Tibial artery (tissue), 4 donors: ENCODE results near the gene OR51A4.

Experiments
- DNase-seq, 2 donors: peaks; one replicate each; pipeline ENCODE4 v3.0.0-alpha.2; 2019
- H3K27ac ChIP-seq, 2 donors: fragments of 200-600 bp; sonication (generic) in 1 of 2; 1 replicate in 1 of 2; 2 replicates in 1 of 2; pipeline ENCODE4 v1.5.1; 2018 to 2019; ENCODE audit warnings: mild to moderate bottlenecking in 1 of 2
- H3K27me3 ChIP-seq, 2 donors: fragments of 200-600 bp; sonication (generic) in 1 of 2; one replicate each; pipeline versions ENCODE4 v1.5.1 to v1.6.0; 2016 to 2019
- H3K36me3 ChIP-seq, 3 donors: fragments of 200-600 bp; sonication (generic) in 2 of 3; one replicate each; pipeline ENCODE4 v1.5.1; 2016 to 2019; ENCODE audit warnings: mild to moderate bottlenecking in 2 of 3
- H3K4me1 ChIP-seq, 4 donors: fragments of 200-600 bp; sonication (generic) in 2 of 4; 1 replicate in 3 of 4; 2 replicates in 1 of 4; pipeline ENCODE4 v1.5.1; 2016 to 2019
- H3K4me3 ChIP-seq, 2 donors: fragments of 200-600 bp; sonication (generic) in 1 of 2; 1 replicate in 1 of 2; 2 replicates in 1 of 2; pipeline ENCODE4 v1.5.1; 2018 to 2019; ENCODE audit warnings: mild to moderate bottlenecking in 2 of 2
- H3K9me3 ChIP-seq, 3 donors: fragments of 200-600 bp; sonication (generic) in 1 of 3; one replicate each; pipeline ENCODE4 v1.5.1; 2016 to 2019
- intact Hi-C: fragments of 100-400 bp; cut with DNase I; formaldehyde crosslinking; loops from one replicate; pipeline ENCODE4 v1.15.0; 2023; ENCODE audit warnings: low total_unique reads
- TF ChIP-seq, protein P1 (sequence below), 2 experiments: fragments of 200-600 bp in 1 of 2; fragments of 450-650 bp in 1 of 2; IDR thresholded peaks; one replicate each; pipeline ENCODE4 v1.5.1; 2017 to 2019; ENCODE audit warnings: antibody characterized with exemption in 2 of 2, mild to moderate bottlenecking in 1 of 2, moderate library complexity in 1 of 2

The OR51A4 gene

DNA sequence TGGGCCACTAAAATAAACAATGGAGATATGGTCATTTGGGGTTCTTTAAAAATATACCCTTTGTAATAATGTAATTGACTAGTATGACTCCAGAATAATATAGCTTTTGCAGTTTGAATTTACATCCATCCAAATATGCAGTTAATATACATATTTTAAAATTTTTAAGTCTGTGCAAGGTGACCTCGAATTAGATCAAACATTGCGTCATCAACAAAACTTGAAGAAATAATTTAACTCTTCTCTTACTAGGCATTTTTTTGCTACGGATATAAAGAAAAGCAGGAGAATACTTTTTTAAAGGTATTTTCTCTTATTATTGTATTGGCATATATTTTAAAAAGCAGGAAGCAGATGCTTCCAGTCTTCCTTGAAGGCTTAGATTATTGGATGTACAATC lies 10.7 kb downstream of the OR51A4 start:
- H3K36me3 ChIP-seq: no peaks in the 10 kb centered on the region
- intact Hi-C loops: no loop called here
- no peak overlapping the region for H3K27ac ChIP-seq
- no peaks in the 10 kb centered on the region for H3K4me1 ChIP-seq
- DNase-seq: no peak
- H3K27me3 ChIP-seq: no peaks in the 10 kb centered on the region
- H3K4me3 ChIP-seq: no peak overlapping the region
- TF ChIP-seq, protein P1, sequence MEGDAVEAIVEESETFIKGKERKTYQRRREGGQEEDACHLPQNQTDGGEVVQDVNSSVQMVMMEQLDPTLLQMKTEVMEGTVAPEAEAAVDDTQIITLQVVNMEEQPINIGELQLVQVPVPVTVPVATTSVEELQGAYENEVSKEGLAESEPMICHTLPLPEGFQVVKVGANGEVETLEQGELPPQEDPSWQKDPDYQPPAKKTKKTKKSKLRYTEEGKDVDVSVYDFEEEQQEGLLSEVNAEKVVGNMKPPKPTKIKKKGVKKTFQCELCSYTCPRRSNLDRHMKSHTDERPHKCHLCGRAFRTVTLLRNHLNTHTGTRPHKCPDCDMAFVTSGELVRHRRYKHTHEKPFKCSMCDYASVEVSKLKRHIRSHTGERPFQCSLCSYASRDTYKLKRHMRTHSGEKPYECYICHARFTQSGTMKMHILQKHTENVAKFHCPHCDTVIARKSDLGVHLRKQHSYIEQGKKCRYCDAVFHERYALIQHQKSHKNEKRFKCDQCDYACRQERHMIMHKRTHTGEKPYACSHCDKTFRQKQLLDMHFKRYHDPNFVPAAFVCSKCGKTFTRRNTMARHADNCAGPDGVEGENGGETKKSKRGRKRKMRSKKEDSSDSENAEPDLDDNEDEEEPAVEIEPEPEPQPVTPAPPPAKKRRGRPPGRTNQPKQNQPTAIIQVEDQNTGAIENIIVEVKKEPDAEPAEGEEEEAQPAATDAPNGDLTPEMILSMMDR (IDR thresholded peaks at IDR 0.05): no peak
- no peaks in the 10 kb centered on the region for H3K9me3 ChIP-seq

DNA sequence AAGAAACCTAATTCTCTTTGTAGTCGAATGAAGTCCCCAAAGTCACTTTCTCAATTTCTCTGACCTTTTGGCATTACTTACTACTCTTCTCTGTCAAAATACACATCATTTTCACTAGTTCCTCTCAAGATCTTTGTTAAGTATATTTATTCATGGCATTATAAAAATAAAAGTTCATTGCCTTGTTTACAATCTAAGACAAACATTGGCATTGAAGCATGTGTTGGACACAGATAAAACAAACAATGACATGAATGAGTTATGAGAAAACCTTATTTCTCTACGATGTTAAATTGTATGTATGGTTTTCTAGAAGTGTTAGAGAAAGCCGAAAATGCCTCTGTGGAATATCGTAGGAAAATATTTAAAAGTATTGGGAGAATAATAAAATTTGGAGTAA lies 14.7 kb downstream of the OR51A4 start:
- no peaks in the 10 kb centered on the region for H3K27me3 ChIP-seq
- no peak overlapping the region for H3K4me3 ChIP-seq
- no peaks in the 10 kb centered on the region for H3K4me1 ChIP-seq
- H3K27ac ChIP-seq: no peak overlapping the region
- H3K36me3 ChIP-seq: no peaks in the 10 kb centered on the region
- TF ChIP-seq, protein P1 (IDR thresholded peaks at IDR 0.05): no peak
- DNase-seq: no peak
- no peaks in the 10 kb centered on the region for H3K9me3 ChIP-seq
- intact Hi-C loops: no loop called here

DNA sequence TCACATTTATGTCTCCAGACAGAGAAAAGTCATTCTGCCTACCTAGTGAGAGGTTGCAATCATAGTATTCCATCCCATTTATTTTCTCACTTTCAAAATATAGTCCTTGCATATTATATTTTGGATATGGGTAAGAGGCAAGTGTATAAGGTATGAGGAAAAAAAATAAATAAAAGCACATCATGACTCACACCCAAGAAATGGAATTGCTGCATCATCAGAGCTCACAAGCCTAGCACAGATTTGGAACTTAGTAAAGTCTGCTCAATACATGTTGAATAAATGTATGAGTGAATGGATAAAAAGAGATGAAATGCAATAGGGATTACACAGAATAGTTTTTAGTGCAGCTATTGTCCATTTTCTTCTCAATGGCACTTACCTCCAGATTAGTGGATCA lies 20.8 kb downstream of the OR51A4 start:
- H3K27ac ChIP-seq: no peak overlapping the region
- TF ChIP-seq, protein P1 (IDR thresholded peaks at IDR 0.05): no peak
- intact Hi-C loops: no loop called here
- no peak for DNase-seq
- no peak overlapping the region for H3K4me3 ChIP-seq
- H3K4me1 ChIP-seq: no peaks in the 10 kb centered on the region
- no peaks in the 10 kb centered on the region for H3K9me3 ChIP-seq
- H3K36me3 ChIP-seq: no peaks in the 10 kb centered on the region
- no peaks in the 10 kb centered on the region for H3K27me3 ChIP-seq

DNA sequence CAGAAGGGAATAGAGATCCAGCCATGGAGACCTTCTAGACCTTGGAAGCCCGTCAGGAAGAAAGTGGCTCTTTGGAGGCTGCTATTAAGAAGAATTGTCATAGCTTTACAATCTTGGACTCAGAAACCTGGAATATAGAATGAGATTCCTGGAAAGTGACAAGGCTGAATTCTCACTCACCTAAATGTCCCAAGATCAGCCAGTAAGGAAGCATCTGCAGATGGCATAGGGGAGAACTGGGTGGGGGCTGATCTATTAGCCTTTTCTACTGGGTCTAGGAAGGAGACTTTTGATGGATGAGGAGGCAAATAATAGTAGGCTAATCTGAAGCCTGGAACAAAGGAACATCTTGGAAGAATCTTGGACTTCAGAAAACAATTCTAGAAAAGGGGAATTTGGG lies 23.2 kb downstream of the OR51A4 start, which contains the start of gene OR51G1:
Gene OR51G1 (minus strand): TSS at position 101 of the 400 bp plus-strand sequence. CDS start 0 bp downstream, at position 101.
- intact Hi-C loops: no loop called here
- H3K36me3 ChIP-seq: no peaks in the 10 kb centered on the region
- no peak within 1 kb of the TSS for H3K4me3 ChIP-seq
- no peak for DNase-seq
- no peaks in the 10 kb centered on the region for H3K9me3 ChIP-seq
- TF ChIP-seq, protein P1 (IDR thresholded peaks at IDR 0.05): no peak
- no peak within 1 kb of the TSS for H3K27ac ChIP-seq
- H3K4me1 ChIP-seq: no peaks in the 10 kb centered on the region
- no peaks in the 10 kb centered on the region for H3K27me3 ChIP-seq

DNA sequence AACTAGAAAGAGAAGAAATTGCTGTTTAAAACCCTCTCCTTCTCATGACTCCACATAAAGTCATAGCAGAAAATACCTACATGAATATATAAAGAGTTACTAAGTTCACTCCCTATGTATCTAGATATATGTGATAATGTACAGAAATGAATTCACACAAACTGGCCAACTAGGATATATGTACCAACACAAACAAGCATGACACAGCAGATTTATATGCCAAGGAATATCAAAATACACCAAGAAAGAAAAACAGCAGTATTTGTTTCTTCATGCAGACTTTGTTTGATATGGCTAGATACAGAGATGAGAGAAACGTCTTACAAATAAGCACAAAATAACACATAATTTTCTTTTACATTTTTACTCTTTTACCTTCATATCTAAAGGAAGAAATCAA lies 25.1 kb downstream of the OR51A4 start:
- H3K36me3 ChIP-seq: no peaks in the 10 kb centered on the region
- TF ChIP-seq, protein P1 (IDR thresholded peaks at IDR 0.05): no peak
- intact Hi-C loops: no loop called here
- H3K27ac ChIP-seq: no peak overlapping the region
- no peaks in the 10 kb centered on the region for H3K27me3 ChIP-seq
- no peak for DNase-seq
- no peaks in the 10 kb centered on the region for H3K9me3 ChIP-seq
- no peak overlapping the region for H3K4me3 ChIP-seq
- no peaks in the 10 kb centered on the region for H3K4me1 ChIP-seq

DNA sequence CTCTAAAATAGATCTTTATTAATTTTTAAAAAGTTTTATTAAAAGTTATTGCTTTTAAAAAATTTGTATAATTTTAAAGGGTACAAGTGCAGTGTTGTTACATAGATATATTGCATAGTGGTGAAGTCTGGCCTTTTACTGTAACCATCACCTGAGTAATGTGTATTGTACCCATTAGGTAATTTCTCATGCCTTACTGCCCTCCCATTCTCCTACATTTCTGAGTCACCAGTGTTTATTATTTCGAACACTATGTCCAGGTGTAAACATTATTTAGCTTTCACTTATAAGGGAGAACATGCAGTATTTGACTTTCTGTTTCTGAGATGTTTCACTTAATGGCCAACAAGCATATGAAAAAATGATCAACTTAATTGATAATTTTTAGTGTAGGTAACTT lies 25.6 kb downstream of the OR51A4 start:
- Histone ChIP-seq H3K27me3 (no peaks in the 10 kb centered on the region), H3K4me1 (no peaks in the 10 kb centered on the region), H3K27ac (no peak overlapping the region), H3K9me3 (no peaks in the 10 kb centered on the region), H3K4me3 (no peak overlapping the region), H3K36me3 (no peaks in the 10 kb centered on the region)
- no peak for DNase-seq
- intact Hi-C loops: no loop called here
- TF ChIP-seq, protein P1 (IDR thresholded peaks at IDR 0.05): no peak
